HG03175 (cell line): ENCODE measurements around the gene ZNF608.

Experiments
- ATAC-seq: cut with Tn5 transposase; IDR thresholded peaks from one replicate; pipeline ENCODE4 v1.9.1; 2021; ENCODE audit warnings: mild to moderate bottlenecking, moderate library complexity; ENCODE audit not compliant: unreplicated experiment

Gene ZNF608

GRCh38 chr5:124720593-124720992 is 25.8 kb downstream of the ZNF608 start:
- no peak for ATAC-seq

- no peak for ATAC-seq
These were observed 27.1 kb downstream of the ZNF608 start for GRCh38 chr5:124719113-124719967.

- no peak for ATAC-seq
These were observed 28.1 kb downstream of the ZNF608 start for GRCh38 chr5:124718380-124718789.

- no peak for ATAC-seq
These were observed 30.3 kb downstream of the ZNF608 start for GRCh38 chr5:124716169-124716568.

GRCh38 chr5:124714910-124715309 is 31.5 kb downstream of the ZNF608 start:
- no peak for ATAC-seq

- no peak for ATAC-seq
These were observed 32.8 kb downstream of the ZNF608 start for GRCh38 chr5:124713595-124713994.

GRCh38 chr5:124712731-124713305 is 33.6 kb downstream of the ZNF608 start:
- ATAC-seq, result no peak

- ATAC-seq, result no peak
These were observed 38.4 kb downstream of the ZNF608 start for GRCh38 chr5:124708086-124708485.

- peak; percentile 25 for ATAC-seq
These were observed 38.9 kb downstream of the ZNF608 start for GRCh38 chr5:124707520-124707919.

GRCh38 chr5:124706729-124707361 is 39.6 kb downstream of the ZNF608 start:
- ATAC-seq, result no peak

GRCh38 chr5:124706051-124706450 is 40.4 kb downstream of the ZNF608 start:
- ATAC-seq, result no peak

- ATAC-seq, result no peak
These were observed 40.9 kb downstream of the ZNF608 start for GRCh38 chr5:124705577-124705976.

- peak; percentile 86 for ATAC-seq
These were observed 41.7 kb downstream of the ZNF608 start for GRCh38 chr5:124704594-124705284.

- no peak for ATAC-seq
These were observed 42.4 kb downstream of the ZNF608 start for GRCh38 chr5:124703995-124704394.

- no peak for ATAC-seq
These were observed 43.9 kb downstream of the ZNF608 start for GRCh38 chr5:124702525-124702924.

GRCh38 chr5:124701873-124702425 is 44.5 kb downstream of the ZNF608 start:
- no peak for ATAC-seq

- ATAC-seq, result no peak
These were observed 45.4 kb downstream of the ZNF608 start for GRCh38 chr5:124701016-124701415.

GRCh38 chr5:124700333-124700732 is 46.1 kb downstream of the ZNF608 start:
- no peak for ATAC-seq

- no peak for ATAC-seq
These were observed 47.7 kb downstream of the ZNF608 start for GRCh38 chr5:124698770-124699169.

GRCh38 chr5:124697933-124698591 is 48.4 kb downstream of the ZNF608 start:
- no peak for ATAC-seq

- no peak for ATAC-seq
These were observed 48.9 kb downstream of the ZNF608 start for GRCh38 chr5:124697501-124697900.
